HG03442 (cell line): ENCODE results near the gene ITGA11.

Experiments used
- ATAC-seq: cut with Tn5 transposase; IDR thresholded peaks from one replicate; pipeline ENCODE4 v1.9.1; 2021; ENCODE audit warnings: mild to moderate bottlenecking, moderate library complexity; ENCODE audit not compliant: unreplicated experiment

The ITGA11 gene

GRCh38 chr15:68300115-68300940 lies 131.6 kb downstream of the ITGA11 start:
- no peak for ATAC-seq

- ATAC-seq, result no peak
These were observed 132.5 kb downstream of the ITGA11 start for GRCh38 chr15:68299436-68299835.

- peak; percentile 80 for ATAC-seq
These were observed 133.0 kb downstream of the ITGA11 start for GRCh38 chr15:68298882-68299381.

- ATAC-seq, result no peak
These were observed 133.6 kb downstream of the ITGA11 start for GRCh38 chr15:68298336-68298735.

- no peak for ATAC-seq
These were observed 136.8 kb downstream of the ITGA11 start for GRCh38 chr15:68295014-68295805.

GRCh38 chr15:68292967-68293366 lies 139.0 kb downstream of the ITGA11 start:
- no peak for ATAC-seq

GRCh38 chr15:68292157-68292781 lies 139.7 kb downstream of the ITGA11 start:
- no peak for ATAC-seq

GRCh38 chr15:68290715-68291114 lies 141.2 kb downstream of the ITGA11 start:
- no peak for ATAC-seq

GRCh38 chr15:68289621-68290352 lies 142.2 kb downstream of the ITGA11 start:
- no peak for ATAC-seq

GRCh38 chr15:68289057-68289456 lies 142.9 kb downstream of the ITGA11 start:
- no peak for ATAC-seq

- ATAC-seq, result no peak
These were observed 145.7 kb downstream of the ITGA11 start for GRCh38 chr15:68286256-68286655.

GRCh38 chr15:68285259-68285980 lies 146.5 kb downstream of the ITGA11 start:
- ATAC-seq, result no peak

GRCh38 chr15:68284616-68285258 lies 147.2 kb downstream of the ITGA11 start:
- ATAC-seq, result no peak

- ATAC-seq, result no peak
These were observed 148.6 kb downstream of the ITGA11 start for GRCh38 chr15:68283401-68283800.

GRCh38 chr15:68281008-68281407 lies 151.0 kb downstream of the ITGA11 start:
- no peak for ATAC-seq

GRCh38 chr15:68279779-68280753 lies 151.9 kb downstream of the ITGA11 start:
- no peak for ATAC-seq

- ATAC-seq, result no peak
These were observed 153.2 kb downstream of the ITGA11 start for GRCh38 chr15:68278595-68279405.

- ATAC-seq, result no peak
These were observed 153.7 kb downstream of the ITGA11 start for GRCh38 chr15:68278345-68278594.
